ENCODE results near the gene WFDC11. TPM values are rescaled to one million over a fixed set of nuclear protein-coding genes. Genes with fewer than 3 reads are reported as not detected.
A peak's percentile ranks its signal among the peaks of the same experiment; 100 is the strongest.
"Not testable (repeated sequence)": the region's sequence is repeated elsewhere in the genome, so short reads cannot be mapped to it uniquely, and the experiment has no call there.

WFDC11 gene
- total RNA-seq, 1 experiment from 2014 or later = not detected

DNA sequence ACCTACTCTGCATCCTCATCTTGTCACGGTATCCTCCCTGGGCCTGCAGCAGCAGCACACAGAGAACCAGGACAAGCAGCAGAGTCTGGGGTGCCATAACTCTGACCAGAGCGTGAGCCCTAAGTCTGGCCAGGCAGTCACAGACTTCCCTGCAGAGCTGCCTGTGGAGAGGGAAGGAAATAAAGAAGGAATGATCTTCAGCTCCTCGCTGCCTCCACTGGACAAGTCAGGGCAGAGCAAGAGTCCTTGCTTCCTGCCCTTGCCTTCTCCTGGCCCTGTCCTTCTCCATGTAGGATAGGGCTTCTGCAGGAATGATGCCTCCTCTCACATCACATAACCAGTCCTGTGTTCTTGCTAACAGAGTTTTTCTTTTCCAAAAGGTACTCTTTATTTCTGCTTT lies 15.9 kb upstream of the WFDC11 start:
- POLR2A ChIA-PET = no interaction called here
- Histone ChIP-seq H3K36me3 (ENCODE audit: control insufficient read depth, insufficient read depth, low read length) (no peaks in the 10 kb centered on the region), H3K4me3 (ENCODE audit: low read depth, low read length) (no peak overlapping the region), H3K27me3 (replicated peaks; ENCODE audit: control insufficient read depth, insufficient read depth, low read length) (peaks cover 2% of the 10 kb centered on the region; the same call in 1 of the 2 replicates), H3K9me3 (no peaks in the 10 kb centered on the region), H3K4me1 (no peaks in the 10 kb centered on the region)
- no TSS peak for BruUV-seq (replicated peaks)
- intact Hi-C loops (cut with micrococcal nuclease; ENCODE audit: unreplicated experiment) = loop anchor here (5.0 kb wide), 1 partner anchor 94 kb away; no protein-coding TSS in a partner anchor
- peak; percentile 55 to 57 for DNase-seq
- H3K4me3 Mint-ChIP-seq (ENCODE audit: unreplicated experiment) = no peak overlapping the region
- no peak overlapping the region for H3K27ac Mint-ChIP-seq (ENCODE audit: unreplicated experiment)
- CTCF ChIA-PET = interaction anchor here (0.9 to 1.2 kb wide), 2 partner anchors 56 to 85 kb away, joined by 6 to 8 read pairs; partner anchors contain the start of gene WFDC10A
- peaks cover 6% of the 10 kb centered on the region for H3K9me3 Mint-ChIP-seq (ENCODE audit: unreplicated experiment)
- no peaks in the 10 kb centered on the region for H3K36me3 Mint-ChIP-seq (ENCODE audit: insufficient read depth, unreplicated experiment)
- TF ChIP-seq, protein P1, sequence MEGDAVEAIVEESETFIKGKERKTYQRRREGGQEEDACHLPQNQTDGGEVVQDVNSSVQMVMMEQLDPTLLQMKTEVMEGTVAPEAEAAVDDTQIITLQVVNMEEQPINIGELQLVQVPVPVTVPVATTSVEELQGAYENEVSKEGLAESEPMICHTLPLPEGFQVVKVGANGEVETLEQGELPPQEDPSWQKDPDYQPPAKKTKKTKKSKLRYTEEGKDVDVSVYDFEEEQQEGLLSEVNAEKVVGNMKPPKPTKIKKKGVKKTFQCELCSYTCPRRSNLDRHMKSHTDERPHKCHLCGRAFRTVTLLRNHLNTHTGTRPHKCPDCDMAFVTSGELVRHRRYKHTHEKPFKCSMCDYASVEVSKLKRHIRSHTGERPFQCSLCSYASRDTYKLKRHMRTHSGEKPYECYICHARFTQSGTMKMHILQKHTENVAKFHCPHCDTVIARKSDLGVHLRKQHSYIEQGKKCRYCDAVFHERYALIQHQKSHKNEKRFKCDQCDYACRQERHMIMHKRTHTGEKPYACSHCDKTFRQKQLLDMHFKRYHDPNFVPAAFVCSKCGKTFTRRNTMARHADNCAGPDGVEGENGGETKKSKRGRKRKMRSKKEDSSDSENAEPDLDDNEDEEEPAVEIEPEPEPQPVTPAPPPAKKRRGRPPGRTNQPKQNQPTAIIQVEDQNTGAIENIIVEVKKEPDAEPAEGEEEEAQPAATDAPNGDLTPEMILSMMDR (IDR thresholded peaks at IDR 0.05; ENCODE audit: insufficient read depth in 1 of 2, low read depth in 1 of 2, low read length in 1 of 2, severe bottlenecking in 1 of 2, unreplicated experiment in 1 of 2) = peak in 1 of 2 experiments; percentile 52
- peaks cover 13% of the 10 kb centered on the region for H3K27me3 Mint-ChIP-seq (ENCODE audit: insufficient read depth, unreplicated experiment)
- H3K4me1 Mint-ChIP-seq (ENCODE audit: low read depth, unreplicated experiment) = no peaks in the 10 kb centered on the region

DNA sequence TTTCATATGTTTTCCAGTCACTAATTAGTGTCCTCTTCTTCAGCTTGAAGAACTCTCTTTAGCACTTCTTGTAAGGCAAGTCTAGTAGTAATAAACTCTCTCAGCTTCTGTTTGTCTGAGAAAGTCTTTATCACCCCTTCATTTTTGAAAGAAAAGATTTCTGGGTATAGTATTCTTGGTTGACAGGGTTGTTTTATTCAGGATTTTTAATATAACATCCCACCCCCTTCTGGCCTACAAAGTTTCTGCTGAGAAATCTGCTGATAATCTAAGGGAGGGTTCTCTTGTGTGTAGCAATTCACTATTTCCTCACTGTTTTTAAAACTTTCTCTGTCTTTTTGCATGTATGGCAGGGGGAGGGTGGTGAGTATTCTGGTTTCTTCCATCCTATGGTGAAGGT lies 9.6 kb upstream of the WFDC11 start:
- BruUV-seq (replicated peaks) = no TSS peak
- Histone ChIP-seq H3K4me3 (ENCODE audit: low read depth, low read length) (no peak overlapping the region), H3K4me1 (no peaks in the 10 kb centered on the region), H3K27me3 (replicated peaks; ENCODE audit: control insufficient read depth, insufficient read depth, low read length) (no peaks in the 10 kb centered on the region), H3K9me3 (peaks cover 10% of the 10 kb centered on the region; the same call in 1 of the 2 replicates), H3K36me3 (ENCODE audit: control insufficient read depth, insufficient read depth, low read length) (no peaks in the 10 kb centered on the region)
- Mint-ChIP-seq H3K27me3 (ENCODE audit: insufficient read depth, unreplicated experiment) (peaks cover 4% of the 10 kb centered on the region), H3K4me1 (ENCODE audit: low read depth, unreplicated experiment) (no peaks in the 10 kb centered on the region), H3K36me3 (ENCODE audit: insufficient read depth, unreplicated experiment) (no peaks in the 10 kb centered on the region), H3K27ac (ENCODE audit: unreplicated experiment) (no peak overlapping the region), H3K9me3 (ENCODE audit: unreplicated experiment) (no peaks in the 10 kb centered on the region), H3K4me3 (ENCODE audit: unreplicated experiment) (no peak overlapping the region)
- ChIA-PET POLR2A (no interaction called here), CTCF (no interaction called here)
- intact Hi-C loops (cut with micrococcal nuclease; ENCODE audit: unreplicated experiment) = loop anchor here (10.0 kb wide), 1 partner anchor 55 kb away; the partner anchor contains the start of gene WFDC10A
- no peak for DNase-seq
- TF ChIP-seq, protein P1 (IDR thresholded peaks at IDR 0.05; ENCODE audit: insufficient read depth in 1 of 2, low read depth in 1 of 2, low read length in 1 of 2, severe bottlenecking in 1 of 2, unreplicated experiment in 1 of 2) = no peak

DNA sequence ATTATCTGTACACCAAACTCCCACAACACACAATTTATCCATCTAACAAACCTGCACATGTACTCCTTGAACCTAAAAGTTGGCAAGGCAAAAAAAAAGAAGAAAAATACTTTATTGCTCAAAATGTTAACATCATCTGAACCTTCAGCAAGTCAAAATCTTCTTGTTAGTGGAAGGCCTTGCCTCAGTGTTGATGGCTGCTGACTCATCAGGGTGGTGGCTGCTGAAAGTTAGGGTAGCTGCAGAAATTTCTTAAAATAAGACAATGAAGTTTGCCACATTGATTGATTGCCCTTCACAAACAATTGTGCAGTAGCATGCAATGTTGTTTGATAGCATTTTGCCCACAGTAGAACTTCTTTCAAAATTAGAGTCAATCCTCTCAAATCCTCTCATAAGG lies 2.7 kb upstream of the WFDC11 start:
- H3K27ac Mint-ChIP-seq (ENCODE audit: unreplicated experiment) = no peak overlapping the region
- no peaks in the 10 kb centered on the region for H3K9me3 Mint-ChIP-seq (ENCODE audit: unreplicated experiment)
- H3K27me3 Mint-ChIP-seq (ENCODE audit: insufficient read depth, unreplicated experiment) = peaks cover 23% of the 10 kb centered on the region
- no peaks in the 10 kb centered on the region for H3K36me3 Mint-ChIP-seq (ENCODE audit: insufficient read depth, unreplicated experiment)
- BruUV-seq (replicated peaks) = no TSS peak
- H3K27me3 ChIP-seq (replicated peaks; ENCODE audit: control insufficient read depth, insufficient read depth, low read length) = no peaks in the 10 kb centered on the region
- intact Hi-C loops (cut with micrococcal nuclease; ENCODE audit: unreplicated experiment) = loop anchor here (10.0 kb wide), 1 partner anchor 48 kb away; the partner anchor contains the start of gene WFDC10A
- H3K4me3 ChIP-seq (ENCODE audit: low read depth, low read length) = no peak overlapping the region
- TF ChIP-seq, protein P1 (IDR thresholded peaks at IDR 0.05; ENCODE audit: insufficient read depth in 1 of 2, low read depth in 1 of 2, low read length in 1 of 2, severe bottlenecking in 1 of 2, unreplicated experiment in 1 of 2) = no peak
- no peak for DNase-seq
- no peak overlapping the region for H3K4me3 Mint-ChIP-seq (ENCODE audit: unreplicated experiment)
- POLR2A ChIA-PET = no interaction called here
- H3K9me3 ChIP-seq = no peaks in the 10 kb centered on the region
- H3K4me1 ChIP-seq = no peaks in the 10 kb centered on the region
- no peaks in the 10 kb centered on the region for H3K4me1 Mint-ChIP-seq (ENCODE audit: low read depth, unreplicated experiment)
- CTCF ChIA-PET = no interaction called here
- no peaks in the 10 kb centered on the region for H3K36me3 ChIP-seq (ENCODE audit: control insufficient read depth, insufficient read depth, low read length)

DNA sequence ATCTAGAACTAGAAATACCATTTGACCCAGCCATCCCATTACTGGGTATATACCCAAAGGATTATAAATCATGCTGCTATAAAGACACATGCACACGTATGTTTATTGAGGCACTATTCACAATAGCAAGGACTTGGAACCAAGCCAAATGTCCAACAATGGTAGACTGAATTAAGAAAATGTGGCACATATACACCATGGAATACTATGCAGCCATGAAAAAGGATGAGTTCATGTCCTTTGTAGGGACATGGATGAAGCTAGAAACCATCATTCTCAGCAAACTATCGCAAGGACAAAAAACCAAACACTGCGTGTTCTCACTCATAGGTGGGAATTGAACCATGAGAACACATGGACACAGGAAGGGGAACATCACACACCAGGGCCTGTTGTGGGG lies 13.0 kb downstream of the WFDC11 start:
- H3K4me3 ChIP-seq (ENCODE audit: low read depth, low read length); CTCF ChIA-PET; H3K4me1 Mint-ChIP-seq (ENCODE audit: low read depth, unreplicated experiment); H3K4me3 Mint-ChIP-seq (ENCODE audit: unreplicated experiment); H3K36me3 ChIP-seq (ENCODE audit: control insufficient read depth, insufficient read depth, low read length); intact Hi-C loops (cut with micrococcal nuclease; ENCODE audit: unreplicated experiment); H3K27ac Mint-ChIP-seq (ENCODE audit: unreplicated experiment); H3K4me1 ChIP-seq; H3K36me3 Mint-ChIP-seq (ENCODE audit: insufficient read depth, unreplicated experiment); POLR2A ChIA-PET; H3K9me3 Mint-ChIP-seq (ENCODE audit: unreplicated experiment); H3K27me3 ChIP-seq (replicated peaks; ENCODE audit: control insufficient read depth, insufficient read depth, low read length); H3K27me3 Mint-ChIP-seq (ENCODE audit: insufficient read depth, unreplicated experiment); DNase-seq; BruUV-seq (replicated peaks): not testable (repeated sequence)
- peaks cover 10% of the 10 kb centered on the region; the same call in 1 of the 2 replicates for H3K9me3 ChIP-seq

DNA sequence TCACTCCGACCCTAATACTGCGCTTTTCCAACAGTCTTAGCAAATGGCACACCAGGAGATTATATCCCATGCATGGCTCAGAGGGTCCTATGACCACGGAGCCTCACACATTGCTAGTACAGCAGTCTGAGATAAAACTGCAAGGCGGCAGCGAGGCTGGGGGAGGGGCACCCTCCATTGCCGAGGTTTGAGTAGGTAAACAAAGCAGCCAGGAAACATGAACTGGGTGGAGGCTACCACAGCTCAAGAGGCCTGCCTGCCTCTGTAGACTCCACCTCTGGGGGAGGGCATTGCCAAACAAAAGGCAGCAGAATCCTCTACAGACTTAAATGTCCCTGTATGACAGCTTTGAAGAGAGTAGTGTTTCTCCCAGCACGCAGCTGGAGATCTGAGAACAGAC lies 18.3 kb downstream of the WFDC11 start:
- H3K4me3 Mint-ChIP-seq (ENCODE audit: unreplicated experiment); H3K36me3 Mint-ChIP-seq (ENCODE audit: insufficient read depth, unreplicated experiment); H3K36me3 ChIP-seq (ENCODE audit: control insufficient read depth, insufficient read depth, low read length); H3K27ac Mint-ChIP-seq (ENCODE audit: unreplicated experiment); H3K9me3 ChIP-seq; BruUV-seq (replicated peaks); H3K27me3 ChIP-seq (replicated peaks; ENCODE audit: control insufficient read depth, insufficient read depth, low read length); H3K27me3 Mint-ChIP-seq (ENCODE audit: insufficient read depth, unreplicated experiment); H3K4me3 ChIP-seq (ENCODE audit: low read depth, low read length); intact Hi-C loops (cut with micrococcal nuclease; ENCODE audit: unreplicated experiment); H3K9me3 Mint-ChIP-seq (ENCODE audit: unreplicated experiment); POLR2A ChIA-PET: not testable (repeated sequence)
- peak; percentile 50 to 57 for DNase-seq
- H3K4me1 Mint-ChIP-seq (ENCODE audit: low read depth, unreplicated experiment) = peaks cover 17% of the 10 kb centered on the region
- H3K4me1 ChIP-seq = peaks cover 19% of the 10 kb centered on the region
- CTCF ChIA-PET = interaction anchor here (0.7 kb wide), 1 partner anchor 119 kb away, joined by 3 read pairs; no protein-coding TSS in a partner anchor
